Measurements from ENCODE around the gene ATAD3B.
"Not testable (repeated sequence)": the region's sequence is repeated elsewhere in the genome, so short reads cannot be mapped to it uniquely, and the experiment has no call there.

ATAD3B gene

DNA sequence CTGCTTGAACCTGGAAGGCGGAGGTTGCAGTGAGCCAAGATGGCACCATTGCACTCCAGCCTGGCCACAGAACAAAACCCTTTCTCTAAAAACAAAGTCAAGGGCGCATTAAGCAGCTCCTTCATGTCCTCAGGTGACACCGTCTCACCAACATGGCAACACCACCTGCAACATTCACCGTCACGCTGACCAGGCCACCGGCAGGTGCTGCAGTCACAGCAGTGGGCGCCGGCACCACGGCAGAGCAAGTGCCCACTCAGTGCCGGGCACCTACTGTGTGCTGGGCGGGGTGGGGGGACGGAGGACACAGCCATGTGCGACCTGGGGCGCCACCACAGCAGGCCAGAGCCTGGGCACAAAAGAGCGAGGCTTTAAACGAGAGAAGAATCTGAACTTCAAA, 12.1 kb downstream of the ATAD3B start:
- no peak for DNase-seq

GRCh38 chr1:1484976-1485750, 13.6 kb downstream of the ATAD3B start:
- DNase-seq = not testable (repeated sequence)

DNA sequence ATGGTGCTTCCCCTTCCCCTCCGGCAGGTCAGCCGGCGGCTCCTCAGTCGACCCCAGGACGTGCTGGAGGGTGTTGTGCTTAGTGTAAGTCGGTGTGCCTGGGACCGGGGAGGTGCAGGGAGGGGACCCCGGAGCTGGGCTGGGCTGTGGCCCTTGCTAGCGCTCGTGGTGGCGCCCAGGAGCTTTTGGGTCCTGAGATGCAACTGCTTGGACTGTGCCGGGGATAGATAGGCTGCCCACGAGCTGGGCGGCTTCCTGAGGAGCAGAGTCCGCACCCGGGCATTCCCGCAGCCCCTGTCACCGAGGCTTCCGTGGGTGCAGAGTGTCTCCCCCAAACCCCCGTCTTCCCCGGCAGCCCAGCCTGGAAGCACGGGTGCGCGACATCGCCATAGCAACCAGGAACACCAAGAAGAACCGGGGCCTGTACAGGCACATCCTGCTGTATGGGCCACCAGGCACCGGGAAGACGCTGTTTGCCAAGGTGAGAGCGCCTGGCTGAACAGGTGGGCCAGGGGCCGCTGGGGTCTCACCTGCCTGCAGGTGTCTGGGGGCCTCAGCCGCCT, 14.3 kb downstream of the ATAD3B start:
- not testable (repeated sequence) for DNase-seq

DNA sequence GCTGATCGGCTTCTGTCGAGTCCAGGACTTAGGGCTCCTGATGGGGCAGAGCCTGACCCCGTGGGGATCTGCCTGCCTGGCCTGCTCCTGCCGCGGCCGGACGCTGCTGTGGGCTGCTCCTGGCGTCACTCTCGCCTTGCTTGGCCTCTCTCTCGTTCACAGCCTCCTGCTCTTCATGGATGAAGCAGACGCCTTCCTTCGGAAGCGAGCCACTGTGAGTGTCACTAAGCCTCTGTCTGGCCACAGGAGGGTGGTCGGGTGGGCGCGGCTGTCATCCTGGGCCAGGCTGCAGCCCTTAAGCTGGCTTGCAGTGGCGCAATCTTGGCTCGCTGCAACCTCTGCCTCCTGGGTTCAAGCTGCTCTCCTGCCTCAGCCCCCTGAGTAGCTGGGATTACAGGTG, 16.1 kb downstream of the ATAD3B start:
- no peak for DNase-seq

DNA sequence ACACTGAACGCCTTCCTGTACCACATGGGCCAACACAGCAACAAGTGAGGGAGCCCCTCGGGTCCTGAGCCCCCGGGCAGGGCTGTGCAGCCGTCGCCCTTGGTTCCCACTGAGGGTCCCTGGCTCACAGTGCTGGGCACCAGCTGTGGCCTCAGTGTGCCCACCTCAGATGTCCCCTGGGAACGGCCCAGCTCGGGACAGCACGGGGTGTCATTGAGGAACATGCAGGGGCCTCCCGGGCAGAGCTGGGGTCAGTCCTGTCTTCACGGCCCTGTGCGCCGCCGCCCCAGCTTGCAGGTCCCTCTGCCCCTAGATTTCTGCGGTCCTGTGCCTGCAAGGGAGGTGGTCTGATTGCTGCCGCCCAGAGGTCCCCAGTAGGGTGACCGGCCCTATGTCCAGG, 17.7 kb downstream of the ATAD3B start:
- DNase-seq = no peak

GRCh38 chr1:1489861-1490260, 18.3 kb downstream of the ATAD3B start:
- DNase-seq = no peak

GRCh38 chr1:1490633-1491230, 19.2 kb downstream of the ATAD3B start:
- DNase-seq = no peak

DNA sequence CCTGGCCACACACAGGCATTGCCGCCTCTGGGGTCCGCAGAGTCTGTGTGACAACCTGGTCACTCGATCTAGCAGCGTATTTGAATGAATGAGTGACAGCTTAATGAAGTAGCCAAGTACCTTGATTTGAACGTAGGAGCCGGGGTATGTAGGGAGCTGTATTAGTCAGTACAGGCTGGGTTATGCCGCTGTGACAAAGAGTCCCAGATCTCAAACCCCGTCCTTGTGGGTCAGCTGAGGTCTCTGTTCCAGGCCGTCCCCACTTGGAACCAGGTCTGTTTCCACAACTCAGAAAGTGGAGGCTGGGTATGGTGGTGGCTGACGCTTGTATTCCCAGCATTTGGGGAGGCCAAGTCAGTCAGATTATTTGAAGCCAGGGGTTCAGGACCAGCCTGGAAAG, 20.0 kb downstream of the ATAD3B start:
- no peak for DNase-seq

GRCh38 chr1:1494311-1494710, 22.7 kb downstream of the ATAD3B start:
- not testable (repeated sequence) for DNase-seq

DNA sequence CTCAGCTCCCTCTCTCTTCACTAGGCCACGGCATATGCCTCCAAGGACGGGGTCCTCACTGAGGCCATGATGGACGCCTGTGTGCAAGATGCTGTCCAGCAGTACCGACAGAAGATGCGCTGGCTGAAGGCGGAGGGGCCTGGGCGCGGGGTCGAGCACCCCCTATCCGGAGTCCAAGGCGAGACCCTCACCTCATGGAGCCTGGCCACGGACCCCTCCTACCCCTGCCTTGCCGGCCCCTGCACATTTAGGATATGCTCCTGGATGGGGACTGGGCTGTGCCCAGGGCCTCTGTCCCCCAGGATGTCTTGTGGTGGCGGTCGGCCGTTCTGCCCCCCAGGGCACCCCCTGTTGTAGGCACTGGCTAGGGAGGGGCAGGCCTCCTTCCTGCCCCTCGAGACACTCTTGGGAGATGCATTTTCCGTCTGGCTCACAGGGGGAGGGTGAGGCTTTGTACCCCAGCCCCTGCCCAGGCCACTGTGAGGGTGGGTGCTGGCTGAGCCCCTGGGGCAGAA, 24.0 kb downstream of the ATAD3B start:
- not testable (repeated sequence) for DNase-seq

- peak; percentile 77 for DNase-seq
These were observed 33.3 kb downstream of the ATAD3B start for GRCh38 chr1:1504777-1505365.

GRCh38 chr1:1505366-1505798, 33.8 kb downstream of the ATAD3B start:
- DNase-seq = peak; percentile 55

- DNase-seq = not testable (repeated sequence)
These were observed 34.2 kb downstream of the ATAD3B start for GRCh38 chr1:1505801-1506200.

GRCh38 chr1:1507305-1507704, 35.7 kb downstream of the ATAD3B start:
- DNase-seq = no peak

DNA sequence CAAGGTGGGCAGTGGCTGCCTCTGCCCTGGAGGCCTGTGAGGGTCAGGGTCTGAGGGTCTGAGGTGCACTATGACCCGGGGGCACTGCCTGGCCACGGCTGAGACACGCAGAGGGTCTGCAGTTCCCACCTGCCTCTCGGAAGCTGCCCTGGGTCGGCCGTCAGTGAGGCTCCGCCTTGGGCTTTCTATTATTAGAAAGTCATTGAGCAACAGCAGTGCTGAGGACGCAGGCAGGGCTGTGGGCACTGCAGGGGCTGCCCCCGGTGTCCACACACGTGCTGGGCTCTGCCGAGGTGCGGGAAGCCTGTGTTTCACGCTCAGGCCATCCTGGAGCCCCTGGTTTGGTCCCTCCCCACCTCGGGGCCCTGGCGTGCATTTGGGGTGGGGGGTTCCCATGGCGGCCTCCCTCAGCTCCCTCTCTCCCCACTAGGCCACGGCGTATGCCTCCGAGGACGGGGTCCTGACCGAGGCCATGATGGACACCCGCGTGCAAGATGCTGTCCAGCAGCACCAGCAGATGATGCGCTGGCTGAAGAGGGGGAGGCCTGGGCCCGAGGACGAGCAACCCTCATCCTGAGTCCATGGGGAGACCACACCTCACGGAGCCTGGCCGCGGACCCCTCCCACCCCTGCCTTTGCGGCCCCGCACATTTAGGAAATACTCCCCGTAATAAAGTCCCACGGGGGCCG, 37.4 kb downstream of the ATAD3B start:
- not testable (repeated sequence) for DNase-seq

- DNase-seq = not testable (repeated sequence)
These were observed 37.9 kb downstream of the ATAD3B start for GRCh38 chr1:1509465-1509850.

GRCh38 chr1:1510912-1511532, 39.5 kb downstream of the ATAD3B start:
- DNase-seq = no peak

- peak; percentile 96 for DNase-seq
These were observed 40.1 kb downstream of the ATAD3B start, which contains the start of gene ATAD3A for GRCh38 chr1:1511533-1512285. Gene ATAD3A, plus strand, starts transcription at chr1:1512162. Its CDS starts 107 bp downstream, at chr1:1512269.

DNA sequence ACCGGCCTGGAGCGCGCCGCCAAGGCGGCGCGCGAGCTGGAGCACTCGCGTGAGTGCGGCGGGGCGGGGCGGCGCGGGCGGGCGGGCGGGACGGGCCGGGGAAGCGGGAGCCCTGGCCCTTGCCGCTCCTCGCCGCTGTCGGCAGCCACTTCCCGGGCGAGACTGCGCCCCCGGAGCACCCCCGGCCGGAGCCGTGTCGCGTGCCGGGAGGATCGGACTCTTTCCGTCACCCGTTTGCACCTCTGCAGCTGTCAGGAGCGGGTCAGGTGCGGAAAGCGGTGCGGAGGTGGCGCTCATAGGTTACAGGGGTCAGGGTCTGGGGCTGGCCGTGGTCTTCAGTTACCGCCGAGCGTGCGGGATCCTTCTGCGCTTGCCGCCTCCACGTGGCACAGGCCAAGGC, 40.9 kb downstream of the ATAD3B start:
- DNase-seq = not testable (repeated sequence)

DNA sequence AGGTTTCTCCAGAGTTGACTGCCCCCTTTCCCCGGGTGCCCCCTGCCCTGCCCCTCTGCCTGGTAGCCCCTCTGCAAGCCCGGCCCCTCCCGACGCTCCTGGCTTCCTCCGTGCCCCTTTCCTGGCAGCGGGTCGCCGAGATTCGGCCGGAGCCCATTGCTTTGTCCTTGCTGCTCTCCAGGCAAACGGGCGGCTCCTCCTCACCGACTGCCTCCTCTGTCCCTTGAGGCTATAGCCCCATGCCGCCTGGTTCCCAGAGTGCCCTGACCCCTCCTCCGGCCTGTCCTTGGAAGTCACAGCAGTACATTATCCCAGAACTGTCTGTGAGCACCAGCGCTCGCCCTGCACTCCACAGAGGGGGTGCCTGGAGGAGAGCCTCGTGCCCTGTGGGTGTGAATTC, 42.1 kb downstream of the ATAD3B start:
- DNase-seq = not testable (repeated sequence)

DNA sequence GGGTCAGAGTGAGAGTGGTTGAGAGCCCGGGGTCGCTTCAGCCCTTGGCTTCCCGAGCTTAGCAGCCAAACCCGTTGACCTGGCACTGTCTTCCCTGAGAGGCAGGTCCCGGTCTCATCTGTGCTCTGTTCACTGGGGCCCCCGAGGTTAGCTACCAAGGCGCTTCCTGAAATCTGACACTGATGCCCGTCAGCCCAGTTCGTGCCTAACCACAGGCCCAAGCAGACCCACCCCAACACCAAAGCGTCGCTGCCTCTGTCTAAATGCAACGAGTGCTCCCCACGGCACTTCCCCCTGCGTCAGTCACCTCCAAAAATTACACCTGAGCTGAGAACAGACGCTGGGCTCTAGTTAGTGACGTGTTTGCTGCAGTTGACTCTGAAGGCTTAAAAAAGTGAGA, 42.8 kb downstream of the ATAD3B start:
- DNase-seq = peak; percentile 50

DNA sequence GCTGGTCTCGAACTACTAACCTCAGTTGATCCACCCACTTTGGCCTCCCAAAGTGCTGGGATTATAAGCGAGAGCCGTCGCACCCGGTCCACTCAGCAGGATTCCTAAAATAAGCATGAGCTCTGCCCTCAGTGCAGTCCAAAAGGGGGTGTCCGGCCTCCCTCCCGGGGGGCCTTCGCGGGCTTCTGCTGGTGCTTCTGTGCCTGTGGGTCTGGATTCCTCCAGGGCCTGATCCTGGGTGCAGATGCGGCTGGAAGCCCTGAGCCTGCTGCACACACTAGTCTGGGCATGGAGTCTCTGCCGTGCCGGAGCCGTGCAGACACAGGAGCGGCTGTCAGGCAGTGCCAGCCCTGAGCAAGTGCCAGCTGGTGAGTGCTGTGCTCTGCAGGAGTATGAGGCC, 45.4 kb downstream of the ATAD3B start:
- not testable (repeated sequence) for DNase-seq

Measured in CD4-positive, alpha-beta T cell treated with Interferon gamma for 1 hour (primary cell).